Measurements from ENCODE around the gene UIMC1. TPM values are rescaled to one million over a fixed set of nuclear protein-coding genes. Genes with fewer than 3 reads are reported as not detected.

UIMC1 gene
- total and polyA plus RNA-seq, 2 of the 13 experiments (the other 11 are each of a cell fraction or from before 2014, with no cell fraction given): 18.9 to 32.7 TPM

GRCh38 chr5:176979669-176980068 is 26.9 kb downstream of the UIMC1 start (continued):
- no peak for TF ChIP-seq ZNF276 (CRISPR knock-in tag; IDR thresholded peaks at IDR 0.05; ENCODE audit: low read depth)
- no peak for TF ChIP-seq ZNF160 (CRISPR knock-in tag; IDR thresholded peaks at IDR 0.05)

- H3K27me3 ChIP-seq (ENCODE audit: control insufficient read depth in 1 of 2, insufficient read depth in 2 of 2, low read length in 2 of 2): no peaks in the 10 kb centered on the region
- TF ChIP-seq MTF1 (CRISPR knock-in tag; IDR thresholded peaks at IDR 0.05) (no peak), FOXK1 (CRISPR knock-in tag; IDR thresholded peaks at IDR 0.05; ENCODE audit: borderline replicate concordance, low read depth) (no peak), CCDC6 (CRISPR knock-in tag; IDR thresholded peaks at IDR 0.05) (no peak), NFYB (CRISPR knock-in tag; IDR thresholded peaks at IDR 0.05) (no peak), MAFF (IDR thresholded peaks at IDR 0.05; ENCODE audit: low read depth, low read length) (no peak), ZMYM2 (CRISPR knock-in tag; IDR thresholded peaks at IDR 0.05) (no peak), NFKBIZ (CRISPR knock-in tag; IDR thresholded peaks at IDR 0.05) (no peak), DZIP1 (CRISPR knock-in tag; IDR thresholded peaks at IDR 0.05) (no peak), DMAP1 (CRISPR knock-in tag; IDR thresholded peaks at IDR 0.05) (no peak), ZFYVE20 (CRISPR knock-in tag; IDR thresholded peaks at IDR 0.05; ENCODE audit: borderline replicate concordance, low read depth) (no peak), HOXA7 (CRISPR knock-in tag; IDR thresholded peaks at IDR 0.05) (no peak), PHF20 (CRISPR knock-in tag; IDR thresholded peaks at IDR 0.05) (no peak), TAF15 (IDR thresholded peaks at IDR 0.05; ENCODE audit: low read depth, low read length, poor library complexity, severe bottlenecking) (no peak), FOXM1 (CRISPR knock-in tag; IDR thresholded peaks at IDR 0.05) (no peak), ZNF180 (CRISPR knock-in tag; IDR thresholded peaks at IDR 0.05; ENCODE audit: borderline replicate concordance, low read depth) (no peak), NR2F1 (CRISPR knock-in tag; IDR thresholded peaks at IDR 0.05) (no peak)
- H3K9me3 ChIP-seq (ENCODE audit: low read length): no peaks in the 10 kb centered on the region
- TSS peak; percentile 13 for BruUV-seq (replicated peaks)
- no peak overlapping the region for H3K9ac ChIP-seq (ENCODE audit: insufficient read depth, low read depth, low read length)
- H3K4me2 ChIP-seq (ENCODE audit: low read depth, low read length): no peak overlapping the region
- ATAC-seq: no peak
- no peak overlapping the region for H3K4me3 ChIP-seq (replicated peaks in 1 of 3; ENCODE audit: insufficient read depth in 1 of 3, low read depth in 2 of 3, low read length in 3 of 3)
- H2AFZ ChIP-seq (ENCODE audit: low read length): no peak overlapping the region
- 100% methylated on average over 1 of the region's 1 CpG for WGBS (ENCODE audit: low lambda C conversion rate)
- H3K4me1 ChIP-seq (ENCODE audit: insufficient read depth, low read length): no peaks in the 10 kb centered on the region
- ChIA-PET POLR2A (no interaction called here), CTCF (ENCODE audit: low intra/inter-chr PET ratio, low total read pairs) (no interaction called here)
- no peak for DNase-seq (ENCODE audit: low spot score)
- no peaks in the 10 kb centered on the region for H3K79me2 ChIP-seq (ENCODE audit: insufficient read depth, low read length)
- in situ Hi-C loops (cut with HindIII; ENCODE audit: extremely low pct_ligation_motif_present, low pct_unique_long_range_greater_than_20kb): no loop called here
- no peak overlapping the region for H3K27ac ChIP-seq (ENCODE audit: extremely low read length, insufficient read depth, low read length)
- H3K36me3 ChIP-seq (replicated peaks in 1 of 2; ENCODE audit: control insufficient read depth in 1 of 2, insufficient read depth in 2 of 2, low read length in 2 of 2): peaks cover 8 to 32% of the 10 kb centered on the region in 2 experiments
- no peak for FAIRE-seq
- intact Hi-C loops (cut with micrococcal nuclease; ENCODE audit: unreplicated experiment): no loop called here
- H4K20me1 ChIP-seq (ENCODE audit: insufficient read depth, low read length): no peaks in the 10 kb centered on the region
Measured at GRCh38 chr5:176965633-176966032, 40.9 kb downstream of the UIMC1 start.
